Mesodermal cell (in vitro differentiated cells): Measurements from ENCODE around the gene ATG14.
A peak's percentile ranks its signal among the peaks of the same experiment; 100 is the strongest.
"Not testable (repeated sequence)": the region's sequence is repeated elsewhere in the genome, so short reads cannot be mapped to it uniquely, and the experiment has no call there.

Experiments
- H3K27ac ChIP-seq: 2 replicates; pipeline ENCODE4 v1.7.0; 2013; ENCODE audit warnings: mild to moderate bottlenecking, low read depth, low read length, moderate library complexity; ENCODE audit not compliant: severe bottlenecking
- H3K36me3 ChIP-seq: 2 replicates; pipeline ENCODE4 v1.7.1; 2013; ENCODE audit warnings: mild to moderate bottlenecking, low read length, moderate library complexity; ENCODE audit not compliant: control insufficient read depth, insufficient read depth
- H3K4me1 ChIP-seq: one replicate; pipeline ENCODE4 v1.7.1; 2013; ENCODE audit warnings: mild to moderate bottlenecking, low read length; ENCODE audit not compliant: insufficient read depth, control insufficient read depth, poor library complexity, severe bottlenecking
- H3K4me3 ChIP-seq: 2 replicates; pipeline ENCODE4 v1.7.0; 2013; ENCODE audit warnings: low read length, control low read depth, mild to moderate bottlenecking; ENCODE audit not compliant: insufficient read depth, poor library complexity, severe bottlenecking; ENCODE audit errors: extremely low read depth
- H3K9me3 ChIP-seq: 2 replicates; pipeline ENCODE4 v1.7.1; 2013; ENCODE audit warnings: mild to moderate bottlenecking, low read length, moderate library complexity; ENCODE audit not compliant: control insufficient read depth
- WGBS, 2 experiments: methylation state at CpG; one replicate each; pipeline ENCODE4 v1.1.5; 2013; ENCODE audit warnings: missing lambda C conversion rate in 2 of 2; ENCODE audit not compliant: insufficient coverage in 2 of 2; 5-methylcytosine and 5-hydroxymethylcytosine counted together

Gene ATG14

DNA sequence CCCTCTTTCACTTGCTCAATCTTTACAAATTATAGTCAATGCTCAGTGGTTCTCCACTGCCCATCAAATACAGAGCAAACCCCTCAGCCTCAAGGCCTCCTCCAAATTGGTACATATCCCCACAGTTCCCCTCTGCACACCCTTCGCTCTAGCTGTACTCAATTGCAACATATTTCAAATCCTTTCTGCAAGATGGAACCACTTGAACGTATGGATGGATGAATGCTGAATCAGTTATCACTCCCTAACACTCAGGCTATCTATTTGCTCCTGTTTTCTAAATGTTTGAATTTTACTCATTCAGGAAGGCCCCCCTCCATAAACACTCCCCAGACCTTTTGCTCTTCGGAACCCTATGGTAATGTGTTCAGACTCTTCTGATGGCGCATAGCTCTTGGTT is 24.5 kb downstream of the ATG14 start:
- Histone ChIP-seq H3K9me3 (no peaks in the 10 kb centered on the region), H3K4me1 (peaks cover 6% of the 10 kb centered on the region), H3K4me3 (no peak overlapping the region), H3K36me3 (peaks cover 35% of the 10 kb centered on the region), H3K27ac (no peak overlapping the region)
- 100% methylated on average over 3 to 4 of the region's 4 CpGs for WGBS, 2 experiments

DNA sequence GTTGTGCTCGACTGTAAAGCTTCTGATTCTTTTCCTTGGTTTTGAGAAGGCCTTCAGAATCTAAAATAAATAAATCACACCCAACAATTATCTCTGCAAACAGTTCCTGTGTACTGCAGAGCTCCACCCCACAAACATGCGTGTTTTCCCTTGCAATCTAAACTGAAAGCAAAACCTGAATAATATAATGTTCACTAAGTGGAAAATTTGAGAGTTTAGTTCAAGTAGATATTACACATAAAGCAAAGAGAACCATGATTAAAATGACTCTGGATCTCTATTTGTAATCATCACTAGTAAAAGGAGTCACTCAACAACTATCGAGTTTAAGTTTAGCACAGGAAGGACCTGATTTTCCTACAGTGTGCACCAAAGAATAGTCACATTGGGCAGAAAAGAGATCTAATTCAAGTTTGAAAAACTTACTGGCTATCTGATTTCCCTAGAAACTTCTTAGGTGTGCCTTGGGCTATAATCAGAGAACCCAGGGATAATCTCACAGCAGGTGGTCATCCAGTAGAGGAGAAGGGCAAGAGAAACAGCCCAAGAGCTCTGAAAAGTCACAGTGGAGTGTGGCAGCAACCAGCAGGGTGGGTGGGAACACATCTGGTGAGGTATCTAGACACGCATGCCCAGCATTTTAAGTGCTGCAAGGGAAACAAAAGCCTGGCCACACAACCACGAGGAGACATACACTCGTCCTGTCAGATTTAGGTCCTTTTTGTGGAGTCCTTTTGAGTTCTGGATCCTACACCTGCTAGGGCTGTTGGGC is 25.4 kb downstream of the ATG14 start:
- no peaks in the 10 kb centered on the region for H3K9me3 ChIP-seq
- WGBS, 2 experiments: 92 to 95% methylated on average over 5 of the region's 6 CpGs
- H3K27ac ChIP-seq: no peak overlapping the region
- peaks cover 11% of the 10 kb centered on the region for H3K4me1 ChIP-seq
- no peak overlapping the region for H3K4me3 ChIP-seq
- peaks cover 43% of the 10 kb centered on the region for H3K36me3 ChIP-seq

DNA sequence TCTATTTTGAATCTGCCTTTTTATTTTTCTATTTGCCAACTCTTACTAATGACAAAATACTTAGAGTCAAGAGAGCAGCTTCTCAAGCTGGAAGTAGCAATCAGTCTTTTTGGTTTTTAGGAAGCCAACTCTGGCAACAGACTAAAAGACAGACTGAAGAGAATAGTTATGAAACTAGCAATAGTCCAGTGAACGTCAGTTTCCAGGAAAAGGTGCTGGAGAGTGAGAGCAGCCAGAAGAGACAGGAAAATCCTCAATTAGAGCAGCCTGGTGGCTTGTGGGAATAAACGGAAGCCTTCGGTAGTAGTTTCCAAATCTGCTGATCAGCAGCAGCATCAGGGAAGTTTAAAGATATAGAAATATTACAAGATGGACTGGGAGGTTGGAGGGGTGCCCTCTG is 27.1 kb downstream of the ATG14 start:
- H3K4me1 ChIP-seq: peaks cover 15% of the 10 kb centered on the region
- H3K27ac ChIP-seq: no peak overlapping the region
- peaks cover 57% of the 10 kb centered on the region for H3K36me3 ChIP-seq
- no peak overlapping the region for H3K4me3 ChIP-seq
- no peaks in the 10 kb centered on the region for H3K9me3 ChIP-seq
- 94 to 97% methylated on average over 3 of the region's 3 CpGs for WGBS, 2 experiments

DNA sequence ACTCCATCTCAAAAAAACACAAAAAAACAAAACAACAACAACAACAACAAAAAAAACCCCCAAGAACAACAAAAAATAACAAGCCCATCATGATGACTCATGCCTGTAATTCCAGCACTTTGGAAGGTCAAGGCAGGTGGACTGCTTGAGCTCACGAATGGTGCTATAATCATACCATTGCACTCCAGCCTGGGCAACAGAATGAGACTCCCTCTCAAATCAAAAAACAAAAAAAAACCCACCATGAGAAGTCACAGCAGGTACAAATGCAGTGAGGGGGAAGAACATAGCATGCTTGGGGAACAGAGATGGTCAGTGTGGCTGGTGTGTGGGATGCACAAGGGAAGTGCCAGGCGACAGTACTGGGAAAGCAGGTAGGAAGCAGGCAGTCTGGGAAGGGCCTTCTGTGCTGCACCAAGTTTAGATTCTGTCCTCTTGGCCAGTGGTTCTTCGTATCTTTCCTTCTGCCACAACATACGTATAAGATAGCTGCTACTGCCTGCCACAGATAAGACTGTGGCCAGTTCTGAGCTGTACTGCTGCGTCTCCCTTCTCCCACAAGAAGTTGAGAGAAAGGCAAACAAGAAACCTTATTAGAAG is 28.0 kb downstream of the ATG14 start:
- Histone ChIP-seq H3K4me3 (no peak overlapping the region), H3K27ac (no peak overlapping the region), H3K9me3 (no peaks in the 10 kb centered on the region), H3K36me3 (peaks cover 55% of the 10 kb centered on the region), H3K4me1 (peaks cover 15% of the 10 kb centered on the region)
- 100% methylated on average over 3 of the region's 5 CpGs for WGBS, 2 experiments

DNA sequence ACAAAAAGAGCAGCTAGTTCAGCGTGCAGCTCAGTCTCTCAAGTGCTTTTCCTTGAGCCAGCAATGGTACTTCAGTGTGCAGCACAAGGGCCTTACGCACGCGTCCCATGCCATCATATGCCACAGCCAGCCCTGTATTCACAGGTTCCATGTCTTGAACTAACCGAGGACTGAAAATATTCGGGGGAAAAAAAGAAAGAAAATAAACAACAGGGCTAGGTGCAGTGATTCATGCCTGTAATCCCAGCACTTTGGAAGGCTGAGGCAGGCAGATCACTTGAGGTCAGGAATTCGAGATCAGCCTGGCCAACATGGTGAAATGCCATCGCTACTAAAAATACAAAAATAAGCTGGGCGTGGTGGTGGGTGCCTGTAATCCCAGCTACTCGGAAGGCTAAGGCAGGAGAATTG is 28.6 kb downstream of the ATG14 start:
- peaks cover 55% of the 10 kb centered on the region for H3K36me3 ChIP-seq
- not testable (repeated sequence) for H3K9me3 ChIP-seq, H3K4me3 ChIP-seq
- peaks cover 15% of the 10 kb centered on the region for H3K4me1 ChIP-seq
- WGBS, 2 experiments: 89 to 95% methylated on average over 4 to 10 of the region's 10 CpGs
- peak overlapping the region; percentile 23 for H3K27ac ChIP-seq

DNA sequence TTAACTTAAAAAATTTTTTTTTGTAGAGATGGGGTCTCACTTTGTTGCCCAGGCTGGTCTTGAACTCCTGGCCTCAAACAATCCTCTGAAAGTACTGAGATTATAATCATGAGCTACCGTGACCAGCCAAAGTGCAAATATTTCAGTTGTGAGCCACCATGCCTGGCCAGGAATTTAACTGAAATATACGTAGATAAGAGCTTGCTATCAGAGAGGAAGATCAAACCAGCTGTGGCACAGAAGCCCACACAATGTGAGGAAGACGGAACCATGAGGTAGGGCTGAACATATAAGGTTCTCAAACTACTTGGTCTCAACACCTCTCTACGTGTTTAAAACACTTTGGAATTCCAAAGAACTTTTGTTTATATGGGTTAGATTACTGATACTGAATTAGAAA is 29.1 kb downstream of the ATG14 start:
- H3K4me1 ChIP-seq: peaks cover 15% of the 10 kb centered on the region
- H3K36me3 ChIP-seq: peaks cover 60% of the 10 kb centered on the region
- no peaks in the 10 kb centered on the region for H3K9me3 ChIP-seq
- peak overlapping the region; percentile 23 for H3K27ac ChIP-seq
- 83 to 86% methylated on average over 3 of the region's 4 CpGs for WGBS, 2 experiments
- no peak overlapping the region for H3K4me3 ChIP-seq

DNA sequence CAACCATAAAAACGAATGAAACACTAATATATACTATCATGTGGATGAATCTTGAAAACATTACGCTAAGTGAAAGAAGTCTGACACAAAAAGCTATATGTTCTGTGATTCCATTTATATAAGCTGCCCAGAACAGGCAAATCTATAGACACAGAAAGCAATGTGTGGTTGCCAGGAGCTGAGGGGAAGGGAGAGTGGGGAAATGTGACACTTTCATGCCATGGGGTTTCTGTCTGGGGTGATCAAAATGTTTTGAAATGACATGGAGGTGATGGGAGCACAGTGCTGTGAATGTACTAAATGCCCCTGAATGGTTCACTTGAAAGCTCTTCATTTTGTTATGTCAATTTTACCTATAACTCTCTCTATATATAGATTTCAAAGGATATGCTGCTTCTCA is 30.1 kb downstream of the ATG14 start:
- H3K9me3 ChIP-seq: no peaks in the 10 kb centered on the region
- no CpG with 5 or more reads among the region's 2 CpGs for WGBS, 2 experiments
- no peak overlapping the region for H3K4me3 ChIP-seq
- peaks cover 68% of the 10 kb centered on the region for H3K36me3 ChIP-seq
- peaks cover 15% of the 10 kb centered on the region for H3K4me1 ChIP-seq
- no peak overlapping the region for H3K27ac ChIP-seq

DNA sequence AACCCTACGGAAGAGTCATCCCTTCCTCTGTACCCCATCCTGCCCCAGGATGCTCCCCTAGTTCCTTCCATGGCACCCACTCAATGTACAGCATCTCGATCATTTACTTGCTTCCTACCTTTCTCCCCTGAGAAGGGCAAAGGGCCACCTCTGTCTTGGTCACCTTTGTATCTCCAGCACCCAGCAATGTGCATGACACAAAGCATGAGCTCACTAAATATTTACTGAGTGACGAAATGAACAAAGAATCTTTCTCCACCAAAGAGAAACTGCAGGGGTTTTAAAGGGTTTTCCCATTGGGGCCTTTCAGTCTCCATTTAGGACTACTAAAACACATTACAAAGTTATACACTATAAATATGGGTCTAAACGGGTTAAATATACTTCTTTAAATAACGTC is 30.6 kb downstream of the ATG14 start:
- WGBS, 2 experiments: 90% methylated on average over 3 of the region's 5 CpGs
- Histone ChIP-seq H3K27ac (no peak overlapping the region), H3K36me3 (peaks cover 73% of the 10 kb centered on the region), H3K4me3 (no peak overlapping the region), H3K4me1 (peaks cover 15% of the 10 kb centered on the region), H3K9me3 (no peaks in the 10 kb centered on the region)

DNA sequence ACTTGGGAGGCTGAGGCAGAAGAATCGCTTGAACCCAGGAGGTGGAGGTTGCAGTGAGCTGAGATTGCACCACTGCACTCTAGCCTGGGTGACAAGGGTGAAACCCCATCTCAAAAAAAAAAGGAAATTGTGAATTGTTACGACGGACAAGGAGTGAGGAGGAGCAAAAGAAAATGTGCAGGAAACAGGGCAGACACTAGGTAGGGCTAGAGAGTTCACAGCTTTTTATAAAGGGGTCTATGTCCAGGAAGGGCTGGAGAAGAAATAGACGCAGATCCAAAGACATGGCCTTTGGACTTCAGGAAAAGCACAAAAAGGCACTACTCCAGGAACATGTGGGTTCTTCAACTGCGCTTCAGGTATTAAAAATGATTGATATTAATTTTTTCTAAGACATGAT is 34.4 kb downstream of the ATG14 start:
- Histone ChIP-seq H3K4me1 (peaks cover 9% of the 10 kb centered on the region), H3K4me3 (no peak overlapping the region), H3K27ac (no peak overlapping the region), H3K9me3 (no peaks in the 10 kb centered on the region), H3K36me3 (peaks cover 74% of the 10 kb centered on the region)
- 92 to 94% methylated on average over 3 to 4 of the region's 5 CpGs for WGBS, 2 experiments

DNA sequence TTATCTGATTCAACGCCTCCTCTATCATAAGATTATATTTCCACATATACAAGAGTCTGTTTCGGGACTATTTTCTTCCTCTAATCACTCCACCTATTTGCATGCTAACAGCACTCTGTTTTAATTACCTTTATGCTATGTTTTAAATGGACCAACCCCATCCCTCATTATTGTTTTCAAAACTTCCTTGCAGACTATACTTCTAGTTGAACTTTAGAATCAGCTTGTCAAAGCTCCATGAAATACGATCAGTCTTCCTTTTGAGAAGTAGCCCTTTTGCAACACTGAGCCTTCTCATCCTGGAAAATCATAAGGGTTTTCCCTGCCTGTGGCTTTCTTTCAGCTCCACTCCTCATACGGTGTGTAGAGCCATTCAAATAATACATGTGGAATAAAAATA is 36.9 kb downstream of the ATG14 start:
- H3K36me3 ChIP-seq: peaks cover 52% of the 10 kb centered on the region
- no peaks in the 10 kb centered on the region for H3K9me3 ChIP-seq
- H3K27ac ChIP-seq: no peak overlapping the region
- H3K4me3 ChIP-seq: no peak overlapping the region
- WGBS, 2 experiments: 94 to 96% methylated on average over 3 of the region's 4 CpGs
- no peaks in the 10 kb centered on the region for H3K4me1 ChIP-seq
